Measurements from ENCODE around the gene EPS8.
"Not testable (repeated sequence)": the region's sequence is repeated elsewhere in the genome, so short reads cannot be mapped to it uniquely, and the experiment has no call there.

EPS8 gene

DNA sequence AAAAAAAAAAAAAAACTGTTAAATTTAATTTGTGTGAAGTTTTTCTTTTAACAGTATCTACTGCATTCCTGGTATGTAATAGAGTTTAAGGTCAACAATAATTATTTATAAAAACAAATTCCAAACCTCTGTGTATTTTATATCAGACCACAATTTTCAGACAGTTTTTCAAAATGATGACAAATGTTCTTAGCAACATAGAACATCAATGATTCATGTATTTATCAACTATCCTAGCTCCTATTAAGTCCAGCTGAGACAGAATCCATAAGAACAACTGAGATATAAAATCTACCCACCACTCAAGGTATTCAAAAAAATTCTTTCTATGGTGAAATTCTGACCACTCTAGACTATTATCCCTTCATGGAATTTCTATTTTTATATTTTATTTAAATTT, 144.5 kb downstream of the EPS8 start:
- DNase-seq (ENCODE audit: low read depth), result no peak

DNA sequence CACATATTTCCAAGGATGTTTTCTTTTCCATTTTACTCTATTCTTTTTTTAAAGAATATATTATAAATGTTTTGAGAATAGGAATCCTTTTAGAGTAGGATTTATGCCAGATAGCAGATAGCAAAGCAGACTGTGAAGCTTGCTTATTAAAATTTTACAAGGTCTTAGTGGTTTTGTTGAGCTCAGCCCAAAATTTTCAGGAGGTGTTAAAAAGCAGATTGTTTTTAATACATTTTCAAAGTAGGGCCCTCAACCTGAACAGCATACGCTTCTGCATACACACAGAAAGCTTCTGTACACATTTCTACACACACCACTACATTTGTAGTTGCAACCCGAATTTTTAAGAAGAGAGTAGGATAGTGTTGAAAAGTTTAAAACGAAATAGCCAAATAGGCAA, 151.0 kb downstream of the EPS8 start:
- no peak for DNase-seq (ENCODE audit: low read depth)

GRCh38 chr12:15636060-15636890, 152.9 kb downstream of the EPS8 start:
- DNase-seq (ENCODE audit: low read depth), result no peak

DNA sequence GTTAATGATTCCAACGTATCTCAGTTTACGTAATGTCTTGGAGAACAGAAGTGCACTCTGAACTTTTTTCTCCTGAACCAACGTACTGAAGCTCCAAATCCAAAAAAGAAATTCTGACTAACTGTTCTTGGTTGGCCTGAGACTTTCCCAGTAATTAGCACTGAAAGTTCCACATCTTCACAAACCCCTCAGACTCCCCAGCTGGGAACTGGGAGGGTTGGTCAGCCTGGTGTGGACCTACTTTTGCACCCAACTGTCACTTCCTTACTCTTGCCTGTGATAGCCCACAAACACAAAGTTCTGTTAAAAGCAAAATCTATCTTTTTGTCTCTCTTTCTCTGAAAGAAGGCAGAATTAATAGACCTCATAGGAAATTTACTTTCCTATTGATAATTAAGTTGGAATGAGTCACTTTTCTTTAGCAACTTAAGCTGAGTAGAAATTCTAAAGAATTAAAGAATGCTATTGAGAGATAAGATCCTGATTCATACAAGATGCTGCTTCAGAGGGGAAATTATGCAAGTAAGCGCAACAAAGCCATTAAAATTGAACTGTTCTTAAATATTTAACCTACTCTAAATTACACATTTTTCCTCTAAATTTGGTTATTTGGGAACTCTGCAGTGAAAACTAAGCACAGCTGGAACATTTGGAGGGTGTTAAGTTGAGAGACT, 155.0 kb downstream of the EPS8 start:
- no peak for DNase-seq (ENCODE audit: low read depth)

DNA sequence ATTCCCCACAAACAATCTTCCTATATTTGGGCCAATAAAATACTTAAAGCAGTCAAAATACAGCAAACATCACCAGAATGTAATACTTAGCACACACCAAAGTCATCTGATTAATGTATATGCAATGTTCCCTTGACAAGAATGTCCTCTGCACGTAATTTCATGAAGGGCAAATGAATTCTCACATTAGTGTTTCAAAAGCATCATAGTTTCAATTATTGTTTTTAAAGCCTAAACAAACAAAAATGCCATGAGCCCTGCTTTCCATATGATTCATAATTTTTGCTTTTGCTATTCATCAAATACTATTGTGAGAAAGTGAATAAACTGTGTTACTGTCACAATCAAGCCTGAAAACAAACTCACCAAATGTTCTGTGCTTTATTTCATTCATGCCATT, 156.0 kb downstream of the EPS8 start:
- DNase-seq (ENCODE audit: low read depth), result no peak

DNA sequence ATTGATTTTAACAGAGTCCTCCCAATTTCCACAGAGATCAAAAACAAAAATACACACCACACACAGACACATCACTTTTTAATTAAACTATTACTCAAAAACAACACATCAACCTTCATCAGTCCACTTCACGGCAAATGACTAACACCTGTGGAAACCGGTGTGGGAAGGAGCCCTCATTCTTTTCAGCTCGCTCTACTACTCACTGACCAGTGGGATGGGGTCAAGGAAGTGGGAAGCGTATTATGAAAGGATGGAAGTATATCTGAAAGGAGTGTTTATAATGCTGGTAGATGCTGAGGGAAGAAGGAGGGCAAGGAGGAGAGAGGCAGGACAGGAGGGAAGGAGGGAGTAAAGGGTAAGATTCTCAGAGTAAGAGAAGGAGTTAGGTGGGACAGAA, 156.5 kb downstream of the EPS8 start:
- DNase-seq (ENCODE audit: low read depth), result no peak

GRCh38 chr12:15631007-15631715, 158.0 kb downstream of the EPS8 start:
- no peak for DNase-seq (ENCODE audit: low read depth)

DNA sequence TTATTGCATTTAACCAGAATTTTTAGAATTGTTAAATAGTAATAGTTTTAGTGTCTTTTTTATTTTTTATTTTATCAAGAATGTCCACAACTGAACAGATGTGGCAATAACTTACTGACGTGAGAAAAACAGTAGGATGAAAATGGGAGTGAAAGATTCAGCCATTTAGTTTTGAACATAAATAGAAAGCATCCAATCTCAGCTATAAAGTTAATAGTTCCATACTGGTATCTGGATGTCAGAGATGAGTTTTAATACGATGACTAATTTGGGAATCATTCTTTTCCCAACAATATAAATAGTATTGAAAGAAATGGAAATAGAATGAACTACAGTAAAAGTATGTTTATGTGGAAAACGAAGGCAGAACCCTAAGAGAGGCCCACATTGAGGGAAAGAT, 159.4 kb downstream of the EPS8 start:
- no peak for DNase-seq (ENCODE audit: low read depth)

DNA sequence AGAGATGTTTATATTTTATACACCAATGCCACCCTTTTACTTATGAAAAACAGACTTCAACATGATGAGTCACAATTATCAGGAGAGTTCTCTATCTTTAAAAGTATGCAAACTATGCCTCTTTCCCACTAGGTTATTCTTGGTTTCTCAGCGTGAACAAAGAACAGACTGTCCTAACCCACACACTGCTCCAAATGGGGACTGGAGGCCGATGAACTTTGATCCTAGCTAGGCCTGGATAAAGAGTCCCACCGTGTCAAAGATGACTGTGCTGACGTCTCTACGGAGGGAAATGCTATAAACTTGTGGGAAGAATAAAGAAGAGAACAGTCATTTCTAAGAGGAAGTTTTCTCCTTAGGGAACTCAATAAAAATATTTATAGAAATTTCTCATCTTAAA, 160.1 kb downstream of the EPS8 start:
- no peak for DNase-seq (ENCODE audit: low read depth)

GRCh38 chr12:15627995-15628945, 160.9 kb downstream of the EPS8 start:
- no peak for DNase-seq (ENCODE audit: low read depth)

DNA sequence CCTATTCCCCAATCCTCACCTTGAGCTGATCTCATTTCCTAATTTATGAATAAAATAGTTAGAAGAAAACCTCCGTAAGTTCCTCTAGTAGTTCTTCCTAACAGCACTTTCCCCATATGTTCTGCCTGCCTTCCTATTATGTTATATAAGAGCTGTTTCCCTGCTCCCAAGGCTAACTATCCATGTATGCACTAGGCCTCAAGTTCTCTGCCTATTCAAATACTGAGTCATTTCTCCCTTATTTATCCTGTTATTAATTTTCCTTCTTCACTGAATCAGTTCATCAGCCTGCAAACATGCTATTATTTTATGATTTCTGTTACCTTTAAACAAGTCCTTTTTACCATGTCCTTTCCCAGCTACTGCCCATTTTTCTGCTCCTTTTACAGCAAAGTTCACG, 164.1 kb downstream of the EPS8 start:
- no peak for DNase-seq (ENCODE audit: low read depth)

GRCh38 chr12:15620741-15621539, 168.2 kb downstream of the EPS8 start:
- DNase-seq (ENCODE audit: low read depth), result no peak

GRCh38 chr12:15616495-15616894, 172.7 kb downstream of the EPS8 start:
- not testable (repeated sequence) for DNase-seq (ENCODE audit: low read depth)

- no peak for DNase-seq (ENCODE audit: low read depth)
Observed at GRCh38 chr12:15613981-15614380, 175.2 kb downstream of the EPS8 start.

DNA sequence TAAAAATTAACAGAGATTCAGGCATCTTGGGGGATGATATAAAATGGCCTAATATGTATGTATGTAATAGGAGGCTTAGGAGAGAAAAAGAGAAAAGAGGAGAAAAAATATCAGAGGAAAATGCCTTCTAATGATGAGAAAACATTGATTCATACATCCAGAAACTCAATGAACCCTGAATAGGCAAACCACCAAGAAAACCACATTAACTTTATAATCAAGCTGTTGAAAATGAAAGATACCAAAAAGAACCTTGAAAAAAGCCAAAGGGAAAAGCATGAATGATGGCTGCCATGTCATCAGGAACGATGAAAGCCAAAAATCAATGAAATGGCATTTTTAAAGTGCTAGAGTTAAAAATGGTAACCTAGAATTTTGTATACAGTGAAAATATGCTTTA, 180.2 kb downstream of the EPS8 start:
- DNase-seq (ENCODE audit: low read depth), result no peak

- DNase-seq (ENCODE audit: low read depth), result no peak
Observed at GRCh38 chr12:15608406-15608805, 180.8 kb downstream of the EPS8 start.

DNA sequence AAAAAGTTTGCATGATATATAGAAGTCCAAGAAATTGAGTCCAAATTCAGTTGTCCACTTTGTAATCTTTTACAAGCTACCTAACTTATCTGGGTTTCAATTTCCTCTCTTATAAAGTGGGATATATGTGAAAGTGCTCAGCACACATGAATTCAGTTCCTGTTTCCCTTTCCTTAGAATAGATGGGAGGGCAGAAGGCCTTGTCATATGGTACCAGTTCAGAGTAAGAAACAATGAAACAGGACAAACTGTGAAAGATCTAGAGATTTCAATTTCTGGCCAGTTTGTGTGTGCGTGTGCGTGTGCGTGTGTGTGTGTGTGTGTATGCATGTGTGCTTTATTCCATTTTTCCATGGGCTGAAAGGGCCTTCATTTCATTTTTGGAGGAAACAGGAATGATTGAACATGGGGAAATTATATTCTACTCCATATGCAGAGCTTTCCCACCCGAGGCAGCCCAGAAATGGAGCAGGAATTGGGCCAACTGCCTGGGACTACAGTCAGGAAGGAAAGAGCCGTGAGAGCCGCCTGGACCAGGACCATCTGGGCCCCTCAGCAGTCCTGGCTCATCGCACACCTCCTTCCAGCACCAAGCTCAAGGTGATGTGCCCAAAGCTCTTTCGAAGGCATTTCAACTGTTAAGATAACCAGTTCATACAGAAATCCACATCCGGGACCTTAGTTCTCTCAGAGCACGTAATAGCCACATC, 183.2 kb downstream of the EPS8 start:
- no peak for DNase-seq (ENCODE audit: low read depth)

DNA sequence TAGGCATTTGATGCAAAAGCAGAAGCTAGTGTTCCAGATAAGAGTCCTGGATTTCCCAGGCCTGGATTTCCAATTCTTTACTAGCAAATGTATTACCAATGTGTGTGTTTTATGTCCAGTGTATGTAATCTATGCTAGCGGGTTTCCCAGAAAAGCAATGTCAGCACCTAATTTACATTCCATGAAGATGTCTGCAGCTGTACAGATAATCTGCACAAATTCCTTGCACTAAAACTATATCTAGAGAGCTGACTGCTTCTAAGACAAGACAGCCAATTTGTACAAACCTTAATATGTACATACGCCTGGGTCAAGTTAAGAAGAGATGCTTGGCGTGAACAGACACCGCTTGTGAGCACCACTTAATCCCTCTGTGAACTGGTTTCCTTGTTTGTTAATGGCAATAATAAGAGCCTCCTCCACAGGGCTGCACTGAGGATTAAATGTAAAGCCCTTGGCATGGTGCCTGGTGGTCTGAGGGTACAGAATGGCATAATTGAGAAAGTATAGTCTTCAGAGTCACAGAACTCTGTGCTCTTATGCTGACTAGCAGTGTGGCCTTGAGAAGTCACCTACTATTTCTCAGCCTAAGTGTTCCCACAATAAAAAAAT, 185.6 kb downstream of the EPS8 start:
- DNase-seq (ENCODE audit: low read depth), result no peak

DNA sequence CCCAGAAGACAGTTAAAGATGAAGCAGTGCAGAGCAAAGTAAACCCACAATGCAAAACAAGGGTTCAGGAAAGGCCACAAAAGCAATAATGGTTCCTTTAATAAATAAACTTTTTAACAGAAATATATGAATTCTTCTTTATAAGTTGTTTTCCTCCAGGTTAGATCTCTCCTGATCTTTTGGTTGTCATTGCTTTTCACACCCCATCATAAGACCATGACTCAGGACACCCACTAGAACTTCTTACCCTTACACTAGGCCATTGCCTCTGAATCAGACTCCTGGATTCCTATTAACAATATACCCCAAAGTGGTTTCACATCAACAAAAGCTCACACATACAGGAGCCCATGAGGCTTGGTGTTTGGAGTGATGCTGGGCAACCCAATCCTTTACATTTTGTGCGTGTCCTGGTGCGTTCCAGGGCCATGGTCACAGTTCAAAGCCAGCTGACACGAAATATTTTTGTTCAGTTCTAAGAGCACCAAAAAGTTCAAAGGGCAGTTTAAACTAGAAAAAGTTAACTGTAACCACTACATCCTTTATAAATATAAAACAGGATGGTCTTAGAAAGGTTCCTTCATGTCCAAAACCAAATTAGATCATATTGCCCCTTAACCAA, 187.0 kb downstream of the EPS8 start:
- DNase-seq (ENCODE audit: low read depth), result no peak
